ENCODE measurements around the gene RIN1. TPM values are rescaled to one million over a fixed set of nuclear protein-coding genes. Genes with fewer than 3 reads are reported as not detected.

The RIN1 gene
- total and polyA plus RNA-seq, 9 of the 15 experiments (the other 6 are each of a cell fraction or from before 2014, with no cell fraction given) = 0.01 to 1.2 (median 0.45) TPM; not detected in 1

- TF ChIP-seq, protein P1, sequence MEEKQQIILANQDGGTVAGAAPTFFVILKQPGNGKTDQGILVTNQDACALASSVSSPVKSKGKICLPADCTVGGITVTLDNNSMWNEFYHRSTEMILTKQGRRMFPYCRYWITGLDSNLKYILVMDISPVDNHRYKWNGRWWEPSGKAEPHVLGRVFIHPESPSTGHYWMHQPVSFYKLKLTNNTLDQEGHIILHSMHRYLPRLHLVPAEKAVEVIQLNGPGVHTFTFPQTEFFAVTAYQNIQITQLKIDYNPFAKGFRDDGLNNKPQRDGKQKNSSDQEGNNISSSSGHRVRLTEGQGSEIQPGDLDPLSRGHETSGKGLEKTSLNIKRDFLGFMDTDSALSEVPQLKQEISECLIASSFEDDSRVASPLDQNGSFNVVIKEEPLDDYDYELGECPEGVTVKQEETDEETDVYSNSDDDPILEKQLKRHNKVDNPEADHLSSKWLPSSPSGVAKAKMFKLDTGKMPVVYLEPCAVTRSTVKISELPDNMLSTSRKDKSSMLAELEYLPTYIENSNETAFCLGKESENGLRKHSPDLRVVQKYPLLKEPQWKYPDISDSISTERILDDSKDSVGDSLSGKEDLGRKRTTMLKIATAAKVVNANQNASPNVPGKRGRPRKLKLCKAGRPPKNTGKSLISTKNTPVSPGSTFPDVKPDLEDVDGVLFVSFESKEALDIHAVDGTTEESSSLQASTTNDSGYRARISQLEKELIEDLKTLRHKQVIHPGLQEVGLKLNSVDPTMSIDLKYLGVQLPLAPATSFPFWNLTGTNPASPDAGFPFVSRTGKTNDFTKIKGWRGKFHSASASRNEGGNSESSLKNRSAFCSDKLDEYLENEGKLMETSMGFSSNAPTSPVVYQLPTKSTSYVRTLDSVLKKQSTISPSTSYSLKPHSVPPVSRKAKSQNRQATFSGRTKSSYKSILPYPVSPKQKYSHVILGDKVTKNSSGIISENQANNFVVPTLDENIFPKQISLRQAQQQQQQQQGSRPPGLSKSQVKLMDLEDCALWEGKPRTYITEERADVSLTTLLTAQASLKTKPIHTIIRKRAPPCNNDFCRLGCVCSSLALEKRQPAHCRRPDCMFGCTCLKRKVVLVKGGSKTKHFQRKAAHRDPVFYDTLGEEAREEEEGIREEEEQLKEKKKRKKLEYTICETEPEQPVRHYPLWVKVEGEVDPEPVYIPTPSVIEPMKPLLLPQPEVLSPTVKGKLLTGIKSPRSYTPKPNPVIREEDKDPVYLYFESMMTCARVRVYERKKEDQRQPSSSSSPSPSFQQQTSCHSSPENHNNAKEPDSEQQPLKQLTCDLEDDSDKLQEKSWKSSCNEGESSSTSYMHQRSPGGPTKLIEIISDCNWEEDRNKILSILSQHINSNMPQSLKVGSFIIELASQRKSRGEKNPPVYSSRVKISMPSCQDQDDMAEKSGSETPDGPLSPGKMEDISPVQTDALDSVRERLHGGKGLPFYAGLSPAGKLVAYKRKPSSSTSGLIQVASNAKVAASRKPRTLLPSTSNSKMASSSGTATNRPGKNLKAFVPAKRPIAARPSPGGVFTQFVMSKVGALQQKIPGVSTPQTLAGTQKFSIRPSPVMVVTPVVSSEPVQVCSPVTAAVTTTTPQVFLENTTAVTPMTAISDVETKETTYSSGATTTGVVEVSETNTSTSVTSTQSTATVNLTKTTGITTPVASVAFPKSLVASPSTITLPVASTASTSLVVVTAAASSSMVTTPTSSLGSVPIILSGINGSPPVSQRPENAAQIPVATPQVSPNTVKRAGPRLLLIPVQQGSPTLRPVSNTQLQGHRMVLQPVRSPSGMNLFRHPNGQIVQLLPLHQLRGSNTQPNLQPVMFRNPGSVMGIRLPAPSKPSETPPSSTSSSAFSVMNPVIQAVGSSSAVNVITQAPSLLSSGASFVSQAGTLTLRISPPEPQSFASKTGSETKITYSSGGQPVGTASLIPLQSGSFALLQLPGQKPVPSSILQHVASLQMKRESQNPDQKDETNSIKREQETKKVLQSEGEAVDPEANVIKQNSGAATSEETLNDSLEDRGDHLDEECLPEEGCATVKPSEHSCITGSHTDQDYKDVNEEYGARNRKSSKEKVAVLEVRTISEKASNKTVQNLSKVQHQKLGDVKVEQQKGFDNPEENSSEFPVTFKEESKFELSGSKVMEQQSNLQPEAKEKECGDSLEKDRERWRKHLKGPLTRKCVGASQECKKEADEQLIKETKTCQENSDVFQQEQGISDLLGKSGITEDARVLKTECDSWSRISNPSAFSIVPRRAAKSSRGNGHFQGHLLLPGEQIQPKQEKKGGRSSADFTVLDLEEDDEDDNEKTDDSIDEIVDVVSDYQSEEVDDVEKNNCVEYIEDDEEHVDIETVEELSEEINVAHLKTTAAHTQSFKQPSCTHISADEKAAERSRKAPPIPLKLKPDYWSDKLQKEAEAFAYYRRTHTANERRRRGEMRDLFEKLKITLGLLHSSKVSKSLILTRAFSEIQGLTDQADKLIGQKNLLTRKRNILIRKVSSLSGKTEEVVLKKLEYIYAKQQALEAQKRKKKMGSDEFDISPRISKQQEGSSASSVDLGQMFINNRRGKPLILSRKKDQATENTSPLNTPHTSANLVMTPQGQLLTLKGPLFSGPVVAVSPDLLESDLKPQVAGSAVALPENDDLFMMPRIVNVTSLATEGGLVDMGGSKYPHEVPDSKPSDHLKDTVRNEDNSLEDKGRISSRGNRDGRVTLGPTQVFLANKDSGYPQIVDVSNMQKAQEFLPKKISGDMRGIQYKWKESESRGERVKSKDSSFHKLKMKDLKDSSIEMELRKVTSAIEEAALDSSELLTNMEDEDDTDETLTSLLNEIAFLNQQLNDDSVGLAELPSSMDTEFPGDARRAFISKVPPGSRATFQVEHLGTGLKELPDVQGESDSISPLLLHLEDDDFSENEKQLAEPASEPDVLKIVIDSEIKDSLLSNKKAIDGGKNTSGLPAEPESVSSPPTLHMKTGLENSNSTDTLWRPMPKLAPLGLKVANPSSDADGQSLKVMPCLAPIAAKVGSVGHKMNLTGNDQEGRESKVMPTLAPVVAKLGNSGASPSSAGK (IDR thresholded peaks at IDR 0.05) = no peak
- no peak for TF ChIP-seq CHD2 (IDR thresholded peaks at IDR 0.05; ENCODE audit: low read depth, low read length)
- no peak for TF ChIP-seq MBD1 (CRISPR knock-in tag; IDR thresholded peaks at IDR 0.05)
- TF ChIP-seq HDAC1 (IDR thresholded peaks at IDR 0.05) = no peak
- no peak for TF ChIP-seq PHB (CRISPR knock-in tag; IDR thresholded peaks at IDR 0.05)
Measured at GRCh38 chr11:66334605-66335442, 1.4 kb downstream of the RIN1 start (continued).

Data from K562 (cell line).